Measurements from ENCODE around the gene FGF18. TPM values are rescaled to one million over a fixed set of nuclear protein-coding genes. Genes with fewer than 3 reads are reported as not detected.

The FGF18 gene
- total and polyA plus RNA-seq, 10 of the 15 experiments (the other 5 are each of a cell fraction or from before 2014, with no cell fraction given) = 0.03 to 0.10 (median 0.06) TPM; not detected in 5

- no peak overlapping the region for H2AFZ ChIP-seq (ENCODE audit: control insufficient read depth, low read depth, low read length)
- RAD21 ChIA-PET (ENCODE audit: unreplicated experiment) = interaction anchor here (1.3 kb wide), 1 partner anchor 425 kb away, joined by 4 read pairs; no protein-coding TSS in a partner anchor
- H3K9me3 ChIP-seq (replicated peaks; ENCODE audit: control insufficient read depth, insufficient read depth, low read length) = no peaks in the 10 kb centered on the region
- CTCF ChIA-PET = interaction anchor here (0.5 to 1.6 kb wide), 5 partner anchors 14 to 426 kb away, joined by 3 to 5 read pairs (median 4); no protein-coding TSS in a partner anchor
- DNase-seq (ENCODE audit: low read depth, low spot score) = no peak
- TF ChIP-seq TARDBP (IDR thresholded peaks at IDR 0.05; ENCODE audit: borderline replicate concordance) = no peak
- POLR2A ChIA-PET = no interaction called here
- no peaks in the 10 kb centered on the region; a peak in 2 of 4 replicates for H3K27me3 ChIP-seq (replicated peaks in 1 of 2; ENCODE audit: control insufficient read depth in 2 of 2, insufficient read depth in 2 of 2, low read length in 1 of 2)
- FAIRE-seq = no peak
- ATAC-seq = no peak
- intact Hi-C loops (cut with micrococcal nuclease; ENCODE audit: unreplicated experiment) = no loop called here
- H3K79me2 ChIP-seq (ENCODE audit: control insufficient read depth, insufficient read depth, low read length) = no peaks in the 10 kb centered on the region
- peaks cover 3% of the 10 kb centered on the region for H3K4me1 ChIP-seq (ENCODE audit: control insufficient read depth, insufficient read depth, low read length)
- no peak overlapping the region for H3K9ac ChIP-seq (ENCODE audit: control insufficient read depth, insufficient read depth, low read length)
- BruUV-seq (replicated peaks) = no TSS peak
- SMC1A ChIA-PET (ENCODE audit: uncharacterized antibody, unreplicated experiment) = interaction anchor here (1.3 kb wide), 1 partner anchor 425 kb away, joined by 3 read pairs; no protein-coding TSS in a partner anchor
- H3K27ac ChIP-seq (ENCODE audit: control insufficient read depth, insufficient read depth) = no peak overlapping the region
- in situ Hi-C loops (cut with MboI) = no loop called here
- H3K36me3 ChIP-seq (ENCODE audit: control insufficient read depth in 2 of 2, insufficient read depth in 2 of 2, low read length in 1 of 2) = no peaks in the 10 kb centered on the region
- H3K4me2 ChIP-seq (ENCODE audit: control insufficient read depth, insufficient read depth) = no peak overlapping the region
- H3K4me3 ChIP-seq = no peak overlapping the region
- no peaks in the 10 kb centered on the region for H4K20me1 ChIP-seq (ENCODE audit: control insufficient read depth, insufficient read depth)
- WGBS (ENCODE audit: insufficient coverage, insufficient replicate concordance, low lambda C conversion rate, missing lambda C conversion rate) = 7% methylated on average over 10 of the region's 10 CpGs
Observed at GRCh38 chr5:171481571-171482433, 62.4 kb downstream of the FGF18 start.

GRCh38 chr5:171482434-171482730, 62.9 kb downstream of the FGF18 start:
- no peaks in the 10 kb centered on the region; a peak in 2 of 4 replicates for H3K27me3 ChIP-seq (replicated peaks in 1 of 2; ENCODE audit: control insufficient read depth in 2 of 2, insufficient read depth in 2 of 2, low read length in 1 of 2)
- in situ Hi-C loops (cut with MboI) = no loop called here
- 4% methylated on average over 2 of the region's 4 CpGs for WGBS (ENCODE audit: insufficient coverage, insufficient replicate concordance, low lambda C conversion rate, missing lambda C conversion rate)
- DNase-seq (ENCODE audit: low read depth, low spot score) (no peak), FAIRE-seq (no peak), ATAC-seq (no peak)
- no peaks in the 10 kb centered on the region for H3K36me3 ChIP-seq (ENCODE audit: control insufficient read depth in 2 of 2, insufficient read depth in 2 of 2, low read length in 1 of 2)
- H2AFZ ChIP-seq (ENCODE audit: control insufficient read depth, low read depth, low read length) = no peak overlapping the region
- CTCF ChIA-PET = interaction anchor here (0.5 to 1.6 kb wide), 8 partner anchors 13 to 426 kb away, joined by 3 to 5 read pairs (median 4); no protein-coding TSS in a partner anchor
- peaks cover 3% of the 10 kb centered on the region for H3K4me1 ChIP-seq (ENCODE audit: control insufficient read depth, insufficient read depth, low read length)
- no peak overlapping the region for H3K4me3 ChIP-seq
- no peaks in the 10 kb centered on the region for H3K9me3 ChIP-seq (replicated peaks; ENCODE audit: control insufficient read depth, insufficient read depth, low read length)
- SMC1A ChIA-PET (ENCODE audit: uncharacterized antibody, unreplicated experiment) = interaction anchor here (1.1 to 1.3 kb wide), 2 partner anchors 425 to 429 kb away, joined by 3 read pairs; no protein-coding TSS in a partner anchor
- POLR2A ChIA-PET = no interaction called here
- RAD21 ChIA-PET (ENCODE audit: unreplicated experiment) = interaction anchor here (1.3 kb wide), 1 partner anchor 424 kb away, joined by 4 read pairs; no protein-coding TSS in a partner anchor
- H3K79me2 ChIP-seq (ENCODE audit: control insufficient read depth, insufficient read depth, low read length) = no peaks in the 10 kb centered on the region
- BruUV-seq (replicated peaks) = no TSS peak
- H3K4me2 ChIP-seq (ENCODE audit: control insufficient read depth, insufficient read depth) = no peak overlapping the region
- intact Hi-C loops (cut with micrococcal nuclease; ENCODE audit: unreplicated experiment) = no loop called here
- no peak overlapping the region for H3K9ac ChIP-seq (ENCODE audit: control insufficient read depth, insufficient read depth, low read length)
- H3K27ac ChIP-seq (ENCODE audit: control insufficient read depth, insufficient read depth) = no peak overlapping the region
- H4K20me1 ChIP-seq (ENCODE audit: control insufficient read depth, insufficient read depth) = no peaks in the 10 kb centered on the region
- no peak for TF ChIP-seq CBFB (IDR thresholded peaks at IDR 0.05; ENCODE audit: low read depth)
- TF ChIP-seq HCFC1 (IDR thresholded peaks at IDR 0.05; ENCODE audit: low read length) = no peak
- TF ChIP-seq MEF2A (IDR thresholded peaks at IDR 0.05; ENCODE audit: insufficient read depth, low read depth, low read length) = no peak
- no peak for TF ChIP-seq PRDM15 (CRISPR knock-in tag; IDR thresholded peaks at IDR 0.05)
- no peak for TF ChIP-seq MEF2B (IDR thresholded peaks at IDR 0.05; ENCODE audit: partially characterized antibody, poor library complexity, severe bottlenecking)
- no peak for TF ChIP-seq MTA3 (IDR thresholded peaks at IDR 0.05; ENCODE audit: borderline replicate concordance, low read length)
- TF ChIP-seq ZBTB40 (IDR thresholded peaks at IDR 0.05; ENCODE audit: borderline replicate concordance) = no peak
